Stomach (tissue), 4 donors: ENCODE measurements around the gene COLEC12.

ENCODE experiments used
- CTCF ChIP-seq, 7 experiments: fragments of 450-650 bp in 4 of 7; fragments of 200-600 bp in 3 of 7; sonication (generic) in 3 of 7; IDR thresholded peaks; one replicate each; pipeline ENCODE4 v1.5.1; 2016 to 2019; ENCODE audit warnings: antibody characterized with exemption in 7 of 7, control low read depth in 2 of 7, mild to moderate bottlenecking in 1 of 7
- EP300 ChIP-seq: sonication (generic); formaldehyde crosslinking; IDR thresholded peaks from one replicate; pipeline ENCODE4 v1.6.1; 2017; ENCODE audit warnings: antibody characterized with exemption
- POLR2A ChIP-seq, 4 donors: fragments of 450-650 bp; IDR thresholded peaks; one replicate each; pipeline ENCODE4 v1.6.1; 2016; ENCODE audit warnings: antibody characterized with exemption in 4 of 4, control low read depth in 2 of 4, mild to moderate bottlenecking in 1 of 4, moderate library complexity in 1 of 4
- POLR2AphosphoS5 ChIP-seq, 3 donors: sonication (generic); formaldehyde crosslinking; IDR thresholded peaks; one replicate each; pipeline ENCODE4 v1.6.1; 2016; ENCODE audit warnings: antibody characterized with exemption in 3 of 3

GRCh38 chr18:302097-302496 is 198.4 kb downstream of the COLEC12 start:
- TF ChIP-seq EP300 (no peak), CTCF (IDR thresholded peaks at IDR 0.05) (no peak), POLR2AphosphoS5 (IDR thresholded peaks at IDR 0.05) (no peak), POLR2A (IDR thresholded peaks at IDR 0.05) (no peak)
